IPS-18c (cell line): ENCODE measurements around the gene AVP.

Experiments used
- H3K4me3 ChIP-seq: 2 replicates; pipeline ENCODE4 v1.7.0; 2013; ENCODE audit warnings: low read depth, mild to moderate bottlenecking, low read length, moderate library complexity; ENCODE audit not compliant: insufficient read depth
- H3K9me3 ChIP-seq: one replicate; pipeline ENCODE4 v1.6.1; 2013; ENCODE audit warnings: mild to moderate bottlenecking, low read length, moderate library complexity; ENCODE audit not compliant: control insufficient read depth, insufficient read depth

The AVP gene

DNA sequence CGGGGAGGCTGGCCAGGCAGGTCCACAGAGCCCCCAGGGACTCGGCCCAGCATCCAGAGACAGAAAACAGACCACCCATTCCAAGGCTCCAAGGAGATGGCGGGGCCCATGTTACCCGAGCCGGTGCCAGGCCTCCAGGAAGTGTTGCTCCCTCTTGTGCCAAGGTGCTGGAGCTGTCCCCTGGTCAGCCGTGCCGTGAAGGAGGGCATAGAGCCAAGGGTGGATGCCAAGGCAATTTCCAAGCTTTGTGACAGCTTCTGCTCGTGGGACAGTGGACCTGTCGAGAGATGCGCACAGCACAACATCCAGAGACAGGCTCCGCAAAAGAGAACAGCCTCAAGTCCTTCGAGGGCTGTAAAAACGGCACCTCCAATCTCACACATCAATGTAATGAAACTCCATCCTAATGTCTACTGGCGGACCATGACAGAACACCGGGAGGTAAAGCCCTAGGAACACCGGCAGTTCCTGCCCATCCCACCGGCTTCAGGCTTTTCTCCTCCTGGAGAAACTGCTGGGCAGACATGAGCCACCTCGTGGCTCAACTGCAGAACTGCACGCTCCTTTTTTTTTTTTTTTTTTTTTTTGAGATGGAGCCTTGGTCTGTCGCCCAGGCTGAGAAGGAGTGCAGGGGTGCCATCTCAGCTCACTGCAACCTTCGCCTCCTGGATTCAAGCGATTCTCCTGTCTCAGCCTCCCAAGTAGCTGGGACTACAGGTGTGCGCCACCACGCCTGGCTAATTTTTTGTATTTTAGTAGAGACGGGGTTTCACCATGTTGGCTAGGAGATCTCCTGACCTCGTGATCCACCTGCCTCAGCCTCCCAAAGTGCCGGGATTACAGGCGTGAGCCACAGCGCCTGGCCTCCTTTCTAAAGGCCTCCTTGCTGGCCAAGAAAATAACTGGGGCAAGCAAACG, 30.9 kb upstream of the AVP start:
- peaks cover 2% of the 10 kb centered on the region for H3K9me3 ChIP-seq
- H3K4me3 ChIP-seq = no peak overlapping the region

DNA sequence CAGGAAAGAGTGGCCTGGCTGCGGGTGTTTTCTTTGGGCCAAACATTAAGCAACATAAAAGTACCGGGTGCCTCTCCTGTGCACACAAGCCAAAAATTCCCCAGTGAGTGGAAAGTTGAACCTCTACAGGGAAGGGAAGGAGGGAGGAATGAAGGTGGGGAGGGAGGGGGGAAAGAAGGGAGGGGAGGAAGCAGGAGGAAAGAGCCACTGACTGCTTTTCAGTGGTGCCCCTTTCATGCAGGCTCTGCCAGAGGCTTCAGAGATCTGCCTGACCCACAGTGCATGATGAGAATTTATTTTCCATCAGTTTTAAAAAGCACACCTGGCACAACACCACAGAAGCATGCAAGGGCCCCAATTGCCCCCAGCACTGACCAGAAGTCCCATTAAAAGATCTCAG, 27.5 kb upstream of the AVP start:
- Histone ChIP-seq H3K9me3 (no peaks in the 10 kb centered on the region), H3K4me3 (no peak overlapping the region)

DNA sequence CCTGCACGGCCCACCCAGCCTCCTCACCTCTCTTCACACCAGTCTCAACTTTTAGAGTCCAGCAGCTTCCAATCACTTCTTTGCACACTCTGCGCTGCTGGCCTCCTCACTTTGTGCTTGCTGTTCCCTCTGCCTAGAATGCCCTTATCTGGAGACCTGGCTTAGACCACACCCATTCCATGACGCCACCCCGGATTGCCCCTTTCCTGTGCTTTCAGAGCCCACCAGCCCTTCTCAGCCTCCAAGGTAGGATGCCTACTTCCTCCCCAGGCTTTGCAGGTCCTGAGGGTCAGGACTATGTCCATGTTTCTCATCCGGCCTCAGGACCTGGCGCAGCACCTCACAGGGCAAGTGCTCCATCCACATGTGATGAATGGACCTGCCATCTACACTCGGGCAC, 27.0 kb upstream of the AVP start:
- Histone ChIP-seq H3K4me3 (no peak overlapping the region), H3K9me3 (no peaks in the 10 kb centered on the region)

DNA sequence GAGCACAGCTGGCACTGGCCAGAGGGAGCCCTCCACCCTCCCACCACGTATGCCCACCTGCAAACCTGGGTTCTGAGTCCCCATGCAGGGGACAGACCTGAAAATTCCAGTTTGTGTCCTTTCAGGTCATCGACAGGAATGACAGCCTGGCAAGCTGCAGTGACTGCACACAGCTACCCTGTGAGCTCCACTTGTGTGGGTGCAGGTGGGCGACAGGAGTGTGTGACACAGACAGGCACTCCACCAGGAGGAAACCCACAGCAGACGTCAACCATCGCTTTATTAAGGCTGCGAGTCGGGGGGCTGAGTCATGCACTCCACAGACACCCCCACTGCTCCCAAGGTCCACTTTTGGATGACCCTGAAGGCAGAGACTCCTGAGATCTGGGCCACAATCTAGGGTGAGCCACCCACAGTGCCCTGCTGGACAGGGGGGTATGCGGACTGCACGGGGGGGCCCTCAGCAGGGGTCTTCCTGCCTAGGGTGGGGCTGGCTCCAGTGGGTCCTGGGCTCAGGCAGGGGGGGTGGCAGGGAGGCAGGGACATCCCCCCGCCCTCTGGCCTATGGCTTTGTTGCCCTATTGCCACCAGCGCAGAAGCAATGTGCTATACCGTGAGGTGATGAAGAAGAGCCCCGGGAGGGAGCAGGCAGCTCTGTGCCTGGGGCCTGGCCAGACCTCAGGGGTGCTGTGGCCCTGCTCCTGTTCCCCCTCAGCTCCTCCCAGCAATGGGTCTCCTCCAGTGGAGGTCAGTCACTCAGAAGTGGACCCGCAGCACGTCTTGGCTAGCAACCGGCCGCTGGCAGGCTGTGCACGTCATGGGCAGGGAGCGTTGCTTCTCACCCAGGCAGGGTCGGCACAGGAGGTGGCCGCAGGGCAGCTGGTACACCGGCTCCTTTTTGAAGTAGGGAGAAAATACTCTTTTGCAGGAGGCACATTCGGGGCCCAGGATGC, 25.1 kb upstream of the AVP start:
- Histone ChIP-seq H3K4me3 (no peak overlapping the region), H3K9me3 (no peaks in the 10 kb centered on the region)

DNA sequence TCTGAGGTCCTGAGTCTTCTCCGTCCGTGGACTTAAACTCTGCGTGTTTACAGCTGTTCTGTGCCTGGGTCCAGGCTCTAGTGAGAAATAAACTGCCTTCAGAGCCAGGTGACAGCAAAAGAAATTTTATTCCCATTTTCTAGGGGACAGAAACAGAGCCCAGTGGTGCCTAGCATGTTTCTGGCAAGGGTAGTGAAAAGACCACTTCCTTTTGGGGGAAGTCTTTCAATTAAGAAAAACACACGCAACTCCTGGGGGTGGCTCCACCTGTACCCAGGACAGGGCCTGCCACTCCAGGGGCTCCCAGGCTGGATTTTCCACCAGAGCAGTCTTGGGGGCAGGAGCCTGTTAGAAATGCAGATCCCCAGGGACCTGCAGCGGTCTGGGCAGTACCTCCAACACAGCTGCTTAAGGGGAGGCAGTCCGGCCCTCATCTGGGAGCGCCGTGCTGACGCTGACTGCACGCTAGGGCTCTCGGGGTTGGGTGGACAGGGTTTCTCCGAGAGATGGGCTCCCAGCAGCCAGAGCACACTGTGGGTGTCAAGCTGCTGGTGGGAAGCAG, 23.0 kb upstream of the AVP start:
- Histone ChIP-seq H3K9me3 (no peaks in the 10 kb centered on the region), H3K4me3 (no peak overlapping the region)

DNA sequence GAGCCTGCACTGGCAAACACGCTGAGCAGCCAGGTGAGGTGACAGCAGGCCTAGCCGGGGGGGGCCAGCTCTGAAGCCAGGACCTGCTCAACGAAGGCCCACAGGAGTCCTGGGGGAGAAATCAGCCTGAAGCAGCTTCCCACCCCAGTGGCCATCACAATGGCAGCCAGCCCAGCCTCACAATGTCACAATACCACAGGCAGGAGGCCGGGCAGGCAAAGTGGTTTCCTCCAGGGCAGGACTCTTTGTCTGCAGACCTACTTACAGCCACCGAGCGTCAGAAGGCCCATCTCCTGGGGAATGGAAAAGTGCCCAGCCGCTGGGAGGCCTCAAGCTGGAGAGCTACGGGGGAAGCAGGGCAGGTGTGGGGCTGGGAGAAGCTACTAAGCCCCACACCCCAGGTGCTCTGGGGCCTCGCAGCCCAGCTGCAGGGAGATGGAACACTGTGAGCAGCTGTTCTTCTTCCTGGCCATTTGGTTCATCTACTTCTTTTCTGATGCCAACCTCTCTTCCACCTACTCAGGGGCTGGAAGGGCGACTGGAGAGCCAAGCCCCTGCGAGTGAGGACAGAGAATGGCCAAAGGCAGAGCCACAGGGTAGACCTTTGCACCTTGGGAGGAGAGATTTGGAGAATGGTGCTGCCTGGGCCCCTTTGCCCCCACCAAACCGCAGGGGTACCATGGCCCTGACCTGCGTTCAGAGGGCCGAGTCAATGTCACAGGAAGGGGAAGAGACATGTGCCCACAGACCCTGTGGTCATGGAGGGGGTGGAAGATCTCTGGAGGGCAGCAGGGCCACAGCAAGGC, 22.3 kb upstream of the AVP start:
- Histone ChIP-seq H3K9me3 (no peaks in the 10 kb centered on the region), H3K4me3 (no peak overlapping the region)

DNA sequence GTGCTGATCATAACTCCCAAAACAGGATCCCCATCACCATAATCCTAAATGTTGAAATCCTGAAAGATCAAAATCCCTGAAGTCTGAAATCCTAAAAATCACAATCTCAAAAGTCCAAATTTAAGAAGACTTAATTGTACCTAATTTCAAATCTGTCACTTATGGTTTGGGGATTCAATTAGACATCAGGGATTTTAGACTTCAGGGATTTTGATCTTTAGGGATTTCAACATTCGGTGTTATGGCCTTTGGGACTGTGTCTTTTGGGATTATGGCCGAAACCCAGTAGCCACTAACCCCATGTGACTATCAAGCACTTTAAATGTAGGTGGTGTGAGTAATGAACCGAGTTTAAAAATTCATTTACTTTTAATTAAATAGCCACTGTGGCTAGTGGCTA, 21.7 kb upstream of the AVP start:
- no peak overlapping the region for H3K4me3 ChIP-seq
- H3K9me3 ChIP-seq = no peaks in the 10 kb centered on the region

DNA sequence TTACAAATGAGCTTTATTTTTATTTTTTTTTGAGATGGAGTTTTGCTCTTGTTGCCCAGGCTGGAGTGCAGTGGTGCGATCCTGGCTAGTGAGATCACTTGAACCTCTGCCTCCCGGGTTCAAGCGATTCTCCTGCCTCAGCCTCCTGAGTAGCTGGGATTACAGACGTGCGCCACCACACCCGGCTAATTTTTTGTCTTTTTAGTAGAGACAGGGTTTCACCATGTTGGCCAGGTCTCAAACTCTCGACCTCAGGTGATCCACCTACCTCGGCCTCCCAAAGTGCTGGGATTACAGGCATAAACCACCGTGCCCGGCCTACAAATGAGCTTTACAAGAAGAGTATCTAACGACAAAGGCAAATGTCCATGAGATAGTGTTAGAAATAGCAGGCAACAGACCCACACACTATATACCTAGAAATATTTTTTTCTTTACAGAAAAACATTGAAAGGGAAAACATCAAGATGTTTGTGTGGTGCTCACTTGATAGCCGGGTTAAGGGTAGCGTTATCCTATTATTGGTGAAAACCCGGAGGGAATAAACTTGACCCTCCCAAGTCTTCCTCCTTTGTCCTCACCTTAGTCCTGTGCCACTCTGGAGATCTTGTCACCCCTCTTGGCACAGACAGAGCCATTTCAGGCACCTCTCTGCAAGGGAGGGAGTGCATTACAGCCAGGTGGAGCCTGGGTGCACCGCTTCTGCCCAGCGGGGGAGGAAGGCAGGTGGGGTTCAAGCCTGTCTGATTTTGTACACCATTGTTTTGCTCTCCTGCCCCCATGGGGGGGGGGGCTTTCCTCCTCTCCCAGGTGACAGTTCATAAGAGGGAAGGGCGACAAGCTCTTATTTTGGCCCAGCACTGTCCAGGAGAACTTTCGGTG, 21.0 kb upstream of the AVP start:
- Histone ChIP-seq H3K4me3 (no peak overlapping the region), H3K9me3 (no peaks in the 10 kb centered on the region)

DNA sequence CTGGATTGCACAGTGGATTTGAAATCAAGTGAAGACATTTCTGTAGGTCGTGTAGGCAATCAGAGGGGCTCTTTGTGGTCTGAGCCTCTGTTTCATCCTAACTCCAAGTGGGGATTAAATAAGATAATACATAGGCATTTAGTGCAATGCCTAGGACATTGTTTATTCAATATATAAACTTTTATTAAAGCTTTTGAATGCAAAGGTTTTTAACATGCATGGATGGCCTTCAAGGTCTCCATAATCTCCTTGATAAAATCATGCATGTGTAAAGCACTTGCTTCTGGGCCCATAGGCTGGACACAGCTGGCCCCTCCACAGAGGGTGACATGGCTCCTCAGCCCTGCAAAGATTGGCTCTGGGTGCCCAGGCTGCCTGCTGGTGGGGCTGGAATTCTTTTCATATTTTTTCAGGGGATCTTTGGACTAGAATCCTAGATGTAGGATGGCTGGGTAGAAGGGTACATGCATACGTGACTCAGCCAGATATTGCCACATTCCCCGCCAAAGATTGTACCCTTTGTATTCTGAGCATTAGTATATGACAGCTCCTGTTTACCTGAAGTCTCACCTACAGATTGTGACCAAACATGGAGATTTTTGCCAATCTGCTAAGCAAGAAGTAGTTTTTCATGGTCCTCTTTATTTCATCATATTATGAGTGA, 19.0 kb upstream of the AVP start:
- Histone ChIP-seq H3K4me3 (no peak overlapping the region), H3K9me3 (no peaks in the 10 kb centered on the region)

DNA sequence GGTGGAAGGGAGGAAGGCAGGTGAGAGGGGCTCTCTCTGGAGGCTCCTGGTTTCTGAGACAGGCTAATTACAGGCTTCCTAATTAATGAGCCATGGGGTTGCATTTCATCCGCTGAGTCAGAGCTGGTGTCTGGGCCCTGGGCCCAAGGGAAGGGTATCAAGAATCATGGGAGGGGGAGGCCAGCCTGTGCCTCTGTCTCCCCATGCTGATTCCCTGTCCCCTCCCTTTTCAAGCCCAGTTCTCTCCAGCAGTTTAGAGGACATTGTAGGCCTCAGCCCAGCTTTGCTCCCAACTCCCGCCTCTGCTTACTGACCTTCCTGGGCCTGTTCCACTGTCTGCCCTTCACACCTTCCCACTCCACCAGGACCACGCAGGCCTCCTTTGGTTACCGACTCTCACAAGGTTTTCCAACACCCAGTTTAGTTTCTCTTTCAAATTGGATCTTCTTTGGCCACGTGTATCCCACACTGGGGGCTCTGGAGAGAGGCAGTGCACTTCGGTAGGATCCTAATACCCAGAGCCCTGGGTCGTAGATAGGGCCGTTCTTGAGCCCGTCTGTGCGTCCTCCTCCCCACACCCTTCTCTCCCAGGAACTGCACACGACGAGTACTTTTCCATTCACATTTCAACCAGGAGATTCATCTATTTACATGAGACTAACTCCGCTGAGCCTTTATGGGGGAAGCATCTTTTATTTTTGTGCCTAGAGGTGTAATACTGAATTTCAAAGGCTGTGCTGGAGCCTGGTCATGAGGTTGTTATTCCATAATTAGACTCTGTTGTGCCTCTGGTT, 18.2 kb upstream of the AVP start:
- Histone ChIP-seq H3K9me3 (no peaks in the 10 kb centered on the region), H3K4me3 (no peak overlapping the region)

DNA sequence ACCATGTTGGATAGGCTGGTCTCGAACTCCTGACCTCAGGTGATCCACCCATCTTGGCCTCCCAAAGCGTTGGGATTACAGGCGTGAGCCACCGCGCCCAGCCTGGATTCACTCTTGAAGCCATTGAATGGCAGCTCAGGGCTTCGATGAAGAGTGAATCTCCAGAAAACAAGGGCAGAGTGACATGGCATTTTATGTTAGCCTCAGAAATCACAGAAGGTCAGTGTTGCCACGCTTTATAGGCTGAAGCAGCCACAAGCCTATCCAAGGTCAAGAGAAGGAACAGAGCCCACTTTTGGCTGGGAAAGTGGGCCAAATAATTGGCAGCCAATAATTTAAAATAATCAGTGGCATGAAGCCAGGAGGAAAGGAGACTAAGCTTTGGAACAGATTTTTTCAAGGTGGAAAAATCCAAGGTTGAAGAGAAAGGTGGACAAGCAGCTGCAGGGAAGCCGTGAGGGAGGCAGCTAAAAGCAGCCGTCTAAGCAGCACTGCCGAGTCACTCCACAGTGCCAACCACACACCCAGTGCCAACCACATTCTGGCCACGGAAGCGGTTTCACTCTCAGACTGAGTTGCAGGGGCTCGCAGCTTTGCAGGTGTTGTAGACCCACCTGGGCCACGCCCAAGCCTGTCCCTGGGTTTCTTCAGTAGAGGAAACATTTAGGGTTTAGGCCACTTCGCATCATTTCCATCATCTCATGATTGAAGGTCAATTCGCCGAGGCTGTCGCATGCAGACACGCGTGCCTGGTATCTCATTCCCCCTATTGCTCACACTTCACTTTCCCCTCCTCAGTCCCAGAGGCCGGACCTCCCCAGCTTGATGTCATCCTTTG, 17.4 kb upstream of the AVP start:
- H3K9me3 ChIP-seq = no peaks in the 10 kb centered on the region
- H3K4me3 ChIP-seq = no peak overlapping the region

DNA sequence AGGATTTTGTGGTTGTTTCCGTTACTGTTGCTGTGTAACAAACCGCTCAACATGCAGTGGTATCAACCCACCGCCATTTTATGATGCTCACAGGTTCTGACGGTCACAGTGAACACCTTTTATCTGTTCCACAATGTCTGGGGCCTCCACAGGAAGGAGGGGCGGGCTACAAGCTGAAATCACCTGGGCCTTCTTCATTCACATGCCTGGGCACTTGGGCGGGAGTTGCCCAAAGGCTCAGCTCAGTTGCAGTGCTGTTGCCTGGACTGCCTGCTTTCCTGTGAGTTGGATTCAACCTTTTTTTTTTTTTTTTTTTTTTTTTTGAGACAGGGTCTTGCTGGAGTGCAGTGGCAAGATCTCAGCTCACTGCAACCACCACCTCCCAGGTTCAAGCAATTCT, 16.7 kb upstream of the AVP start:
- no peaks in the 10 kb centered on the region for H3K9me3 ChIP-seq
- no peak overlapping the region for H3K4me3 ChIP-seq

DNA sequence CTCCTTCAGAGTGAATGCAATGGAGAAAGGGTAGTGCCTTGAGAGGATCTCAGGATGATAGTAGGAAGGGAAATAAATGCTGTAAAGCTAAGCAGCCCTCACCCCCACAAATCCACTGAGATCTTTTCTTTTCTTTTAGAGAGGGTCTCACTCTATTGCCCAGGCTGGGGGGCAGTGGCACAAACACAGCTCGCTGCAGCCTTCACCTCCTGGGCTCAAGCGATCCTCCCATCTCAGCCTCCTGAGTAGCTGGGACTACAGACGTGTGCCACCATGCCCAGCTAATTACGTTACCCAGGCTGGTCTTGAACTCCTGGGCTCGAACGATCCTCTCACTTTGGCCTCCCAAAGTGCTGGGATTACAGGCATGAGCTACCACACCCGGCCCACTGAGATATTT, 16.0 kb upstream of the AVP start:
- no peaks in the 10 kb centered on the region for H3K9me3 ChIP-seq
- H3K4me3 ChIP-seq = no peak overlapping the region

DNA sequence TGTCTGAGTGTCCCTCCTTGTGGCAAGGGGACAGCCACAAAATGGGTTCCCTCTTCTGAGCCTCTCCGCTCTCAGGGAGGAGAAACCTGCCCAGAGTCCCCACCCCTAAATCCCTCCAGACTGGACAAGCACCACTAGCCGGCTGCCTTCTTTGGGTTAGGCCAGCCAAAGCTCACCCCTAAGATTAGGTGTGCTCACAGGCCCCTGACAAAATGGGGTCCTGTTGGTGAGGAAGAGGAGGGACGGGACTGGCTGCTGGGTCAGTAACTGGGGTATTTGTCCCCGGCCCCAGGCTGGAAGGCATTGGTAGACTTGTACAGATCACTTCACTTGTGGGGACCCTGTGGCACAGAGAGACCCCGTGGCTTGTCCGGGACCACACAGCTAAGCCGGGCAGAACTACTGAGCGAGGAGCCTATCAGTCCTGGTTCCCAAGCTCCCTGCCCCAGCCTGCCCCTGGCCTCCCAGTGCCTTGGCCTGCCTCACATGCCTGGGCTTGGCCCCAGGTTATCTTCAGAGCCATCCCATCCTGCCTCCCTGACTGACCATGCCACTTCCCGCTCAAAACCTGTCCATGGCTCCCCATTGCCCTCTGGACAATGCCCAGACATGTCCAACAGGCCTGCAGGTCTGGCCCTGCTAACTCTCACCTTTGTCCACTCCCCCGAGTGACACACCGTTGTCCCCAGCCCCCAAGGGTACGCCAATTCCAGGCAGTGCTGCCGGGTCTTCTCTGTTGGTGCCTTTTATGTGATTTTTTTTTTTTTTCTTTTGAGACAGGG, 10.5 kb upstream of the AVP start:
- Histone ChIP-seq H3K4me3 (no peak overlapping the region), H3K9me3 (no peaks in the 10 kb centered on the region)
